NCI-H1694 treated with DMSO at 0.1 percent for 48 hours (cell line): Measurements from ENCODE around the gene CCDC188.

ENCODE experiments used
- DNase-seq: peaks from one replicate; lab custom pipeline; 2025; lab: John Stamatoyannopoulos, UW

The CCDC188 gene

GRCh38 chr22:20132686-20133246, 18.1 kb downstream of the CCDC188 start:
- no peak for DNase-seq

- DNase-seq, result no peak
These were observed 18.8 kb downstream of the CCDC188 start for GRCh38 chr22:20131859-20132685.

GRCh38 chr22:20131597-20131858, 19.3 kb downstream of the CCDC188 start, which contains the start of gene ZDHHC8:
Gene ZDHHC8 (plus strand): TSS chr22:20131804. CDS start chr22:20131948, 144 bp downstream.
- no peak for DNase-seq

DNA sequence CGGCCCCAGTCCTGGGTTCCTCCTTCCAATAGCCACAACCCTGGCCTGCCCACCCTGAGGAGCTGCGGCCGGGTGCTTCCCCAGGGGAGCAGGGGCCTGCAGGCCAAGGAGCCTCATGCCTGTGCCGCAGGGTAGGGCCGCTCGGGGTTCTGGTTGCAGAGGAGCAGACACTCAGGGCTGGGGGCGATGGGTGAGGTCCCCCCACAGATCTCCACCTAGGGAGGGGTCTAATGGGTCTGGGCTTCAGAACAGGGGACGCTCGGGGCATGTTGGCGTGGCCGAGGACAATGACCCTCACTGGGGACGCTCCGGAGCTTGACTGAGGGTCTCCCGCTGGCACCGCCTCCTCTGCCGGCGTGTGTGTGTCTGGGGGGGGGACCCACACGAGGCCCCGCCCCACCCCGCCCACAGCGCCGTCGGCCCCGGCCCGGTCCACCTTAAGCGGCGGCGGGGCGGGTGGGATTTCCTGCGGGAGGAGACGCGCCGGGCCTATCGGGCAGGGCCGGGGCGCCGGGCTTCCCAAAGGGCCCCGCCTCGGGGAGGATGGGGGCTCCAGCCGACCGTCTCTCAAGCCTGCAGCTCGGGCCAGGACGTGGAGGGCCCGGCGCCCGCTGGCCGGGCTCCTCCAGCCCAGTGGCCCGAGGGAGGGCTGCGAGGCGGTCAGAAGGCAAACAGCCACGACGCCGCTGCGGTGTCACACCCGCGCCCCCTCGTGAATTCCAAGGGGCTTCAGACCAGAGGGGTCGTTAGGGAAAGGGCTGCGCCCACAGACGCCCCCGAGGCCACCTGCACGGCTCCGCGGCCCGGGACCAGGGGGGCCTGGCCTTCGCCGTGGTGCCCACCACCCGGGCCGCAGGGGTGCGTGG, 19.9 kb downstream of the CCDC188 start:
- no peak for DNase-seq

GRCh38 chr22:20130319-20130718, 20.5 kb downstream of the CCDC188 start:
- DNase-seq, result no peak

- DNase-seq, result no peak
These were observed 21.2 kb downstream of the CCDC188 start for GRCh38 chr22:20129747-20130014.

GRCh38 chr22:20128902-20129746, 21.7 kb downstream of the CCDC188 start:
- no peak for DNase-seq

- DNase-seq, result no peak
These were observed 22.3 kb downstream of the CCDC188 start for GRCh38 chr22:20128619-20128901.

DNA sequence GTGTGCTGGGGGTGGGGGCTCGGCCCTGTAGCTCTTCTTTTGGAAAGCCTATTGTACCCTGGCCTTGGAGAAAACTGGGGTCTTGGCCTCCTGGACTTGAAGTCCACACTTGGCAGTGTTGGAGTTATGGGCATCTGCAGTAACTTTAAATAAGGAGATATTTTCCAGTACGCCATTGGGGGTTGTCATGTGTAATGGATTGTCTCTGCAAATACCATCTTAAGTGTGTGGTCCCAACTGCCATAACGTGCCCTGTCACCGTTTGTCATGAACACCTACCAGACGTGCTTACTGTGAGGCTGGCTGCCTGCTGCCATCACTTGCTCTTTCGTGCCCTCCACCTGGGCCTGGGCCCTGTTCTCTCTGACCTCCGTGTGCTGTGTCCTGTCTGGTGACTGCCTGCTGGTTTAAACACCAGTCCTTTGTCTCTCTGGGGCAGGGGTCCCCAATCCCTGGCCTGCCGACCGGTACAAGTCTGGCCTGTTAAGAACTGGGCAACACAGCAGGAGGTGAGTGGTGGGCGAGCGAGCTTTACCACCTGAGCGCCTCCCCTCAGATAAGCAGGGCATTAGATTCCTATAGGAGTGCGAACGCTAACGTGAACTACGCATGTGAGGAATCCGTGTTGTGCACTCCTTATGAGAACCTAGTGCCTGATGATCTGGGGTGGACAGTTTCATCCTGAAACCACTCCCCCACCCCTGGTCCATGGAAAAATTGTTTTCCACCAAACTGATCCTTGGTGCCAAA, 22.8 kb downstream of the CCDC188 start:
- DNase-seq, result no peak

DNA sequence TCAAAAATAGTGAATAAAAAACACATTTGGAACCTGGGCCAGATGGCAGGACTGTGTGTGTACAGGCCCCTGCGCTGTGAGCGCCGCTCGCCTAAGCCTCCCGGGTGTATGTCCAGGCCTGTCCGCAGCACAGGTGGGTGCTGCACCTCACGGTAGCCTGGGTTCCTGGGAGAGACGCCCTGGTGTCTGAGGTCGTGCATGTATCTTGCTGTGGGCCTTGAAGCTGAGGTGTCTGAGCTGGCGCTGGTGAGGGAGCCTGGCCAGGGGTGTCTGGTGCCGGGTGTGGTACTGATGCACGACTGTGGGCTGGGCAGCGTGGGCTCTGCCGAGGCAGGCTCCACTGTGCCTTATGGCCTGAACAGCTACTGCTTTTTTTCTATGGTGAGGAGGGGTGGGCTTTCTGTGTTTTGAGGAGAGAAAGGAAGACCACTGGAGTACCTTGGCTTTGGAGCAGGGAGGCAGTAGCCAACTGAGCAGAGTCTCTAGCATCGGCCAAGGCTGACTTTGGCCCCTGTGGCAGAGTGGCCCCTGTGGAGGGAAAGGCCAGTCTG, 23.5 kb downstream of the CCDC188 start:
- no peak for DNase-seq

GRCh38 chr22:20126284-20127029, 24.4 kb downstream of the CCDC188 start:
- DNase-seq, result no peak

- DNase-seq, result no peak
These were observed 25.4 kb downstream of the CCDC188 start for GRCh38 chr22:20125201-20126174.

DNA sequence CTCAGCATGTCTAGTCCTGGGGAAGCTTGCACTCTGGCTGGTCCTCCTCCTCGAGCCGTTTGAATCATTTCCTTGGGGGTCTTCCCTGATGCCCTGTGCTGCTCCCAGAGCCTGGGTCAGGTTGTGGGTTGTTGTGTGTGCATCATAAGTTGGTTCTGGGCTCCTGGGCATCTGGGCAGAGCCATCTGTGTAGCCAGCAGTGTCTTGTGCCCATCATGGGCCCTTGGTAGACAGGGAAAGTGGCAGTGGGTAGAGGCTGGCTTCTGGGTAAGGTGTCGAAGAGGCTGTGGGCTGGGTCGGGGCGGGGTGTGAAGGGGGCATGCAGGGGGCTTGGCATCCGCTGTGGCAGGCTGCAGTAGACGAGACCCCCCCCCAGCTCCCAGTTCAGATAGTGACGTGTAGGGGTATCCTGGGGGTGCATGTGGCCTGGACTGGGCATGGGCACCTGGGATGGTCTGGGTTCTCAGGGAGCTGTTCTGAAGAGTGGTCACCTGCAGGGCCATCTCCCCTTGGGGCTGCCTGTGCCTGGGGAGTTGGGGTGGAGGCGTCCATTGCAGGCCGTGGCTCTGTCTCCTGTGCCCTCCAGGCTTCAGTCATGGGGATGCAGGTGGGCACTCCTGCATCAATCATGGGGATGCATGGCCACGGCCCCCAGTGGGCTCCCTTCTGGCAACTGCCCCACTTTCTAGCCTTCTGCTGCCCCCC, 26.6 kb downstream of the CCDC188 start:
- DNase-seq, result no peak

- no peak for DNase-seq
These were observed 27.3 kb downstream of the CCDC188 start for GRCh38 chr22:20123366-20124082.

DNA sequence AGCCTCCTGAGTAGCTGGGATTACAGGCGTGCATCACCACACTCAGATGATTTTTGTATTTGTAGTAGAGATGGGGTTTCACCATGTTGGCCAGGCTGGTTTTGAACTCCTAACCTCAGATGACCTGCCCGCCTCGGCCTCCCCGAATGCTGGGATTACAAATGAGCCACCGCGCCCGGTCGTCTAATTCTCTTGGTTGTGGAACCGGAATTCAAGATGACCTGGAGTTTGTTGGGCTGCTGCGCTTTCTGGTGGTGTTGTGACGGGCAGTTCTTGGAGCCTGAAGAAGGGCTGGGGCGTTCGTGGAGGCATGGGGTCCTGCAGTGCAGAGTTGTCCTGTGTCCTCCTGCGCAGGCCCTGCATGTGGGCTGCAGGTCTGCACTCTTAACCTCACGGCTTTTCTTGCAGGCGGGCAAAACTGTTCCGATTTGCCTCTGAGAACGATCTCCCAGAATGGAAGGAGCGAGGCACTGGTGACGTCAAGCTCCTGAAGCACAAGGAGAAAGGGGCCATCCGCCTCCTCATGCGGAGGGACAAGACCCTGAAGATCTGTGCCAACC, 28.9 kb downstream of the CCDC188 start:
- DNase-seq, result no peak

GRCh38 chr22:20118300-20119020, 32.4 kb downstream of the CCDC188 start:
- DNase-seq, result no peak

GRCh38 chr22:20117633-20118299, 33.1 kb downstream of the CCDC188 start:
- no peak for DNase-seq
